Natural killer cell (primary cell): Measurements from ENCODE around the gene DEFB112. TPM values are rescaled to one million over a fixed set of nuclear protein-coding genes. Genes with fewer than 3 reads are reported as not detected.

Experiments
- ATAC-seq, 3 donors: fragments of 150-1000 bp in 2 of 3; fragments of 200-7000 bp in 1 of 3; cut with Tn5 transposase; 1 replicate in 1 of 3; 2 replicates in 2 of 3; pipeline ENCODE4 v1.10.0; 2021; ENCODE audit warnings: mild to moderate bottlenecking in 2 of 3, moderate library complexity in 2 of 3
- DNase-seq, 2 donors: peaks; one replicate each; pipeline versions ENCODE4 v3.0.0 to v3.0.0-alpha.2; 2013 to 2021; ENCODE audit warnings: mixed read lengths in 1 of 2
- H3K27ac ChIP-seq: one replicate; pipeline ENCODE4 v1.5.1; 2013; ENCODE audit warnings: mild to moderate bottlenecking, low read length
- H3K27me3 ChIP-seq: one replicate; pipeline ENCODE4 v1.6.1; 2013; ENCODE audit warnings: low read length; ENCODE audit not compliant: control insufficient read depth, insufficient read depth
- H3K36me3 ChIP-seq: one replicate; pipeline ENCODE4 v1.6.1; 2013; ENCODE audit warnings: low read length; ENCODE audit not compliant: control insufficient read depth, insufficient read depth
- H3K4me1 ChIP-seq: one replicate; pipeline ENCODE4 v1.6.1; 2013; ENCODE audit warnings: low read length; ENCODE audit not compliant: control insufficient read depth, insufficient read depth
- H3K4me3 ChIP-seq: one replicate; pipeline ENCODE4 v1.5.1; 2013; ENCODE audit warnings: low read length
- H3K9me3 ChIP-seq: one replicate; pipeline ENCODE4 v1.6.1; 2013; ENCODE audit warnings: low read length; ENCODE audit not compliant: control insufficient read depth, insufficient read depth
- H3K27ac Mint-ChIP-seq, 2 donors: one replicate each; pipeline ENCODE4 v1.8.0; 2022; ENCODE audit warnings: mild to moderate bottlenecking in 2 of 2, mixed read lengths in 2 of 2, moderate library complexity in 1 of 2
- H3K27me3 Mint-ChIP-seq, 2 donors: one replicate each; pipeline ENCODE4 v1.8.0; 2022; ENCODE audit warnings: low read depth in 2 of 2, mixed read lengths in 2 of 2
- H3K36me3 Mint-ChIP-seq: one replicate; pipeline ENCODE4 v1.8.0; 2022; ENCODE audit warnings: mixed read lengths
- H3K4me1 Mint-ChIP-seq, 2 donors: one replicate each; pipeline ENCODE4 v1.8.0; 2022; ENCODE audit warnings: mixed read lengths in 2 of 2
- H3K4me3 Mint-ChIP-seq: one replicate; pipeline ENCODE4 v1.8.0; 2022; ENCODE audit warnings: mild to moderate bottlenecking, moderate library complexity, mixed read lengths
- H3K9me3 Mint-ChIP-seq, 2 donors: one replicate each; pipeline ENCODE4 v1.8.0; 2022; ENCODE audit warnings: mixed read lengths in 2 of 2
- CTCF ChIP-seq: fragments of 200-600 bp; IDR thresholded peaks from one replicate; pipeline ENCODE4 v1.8.0; 2022; ENCODE audit warnings: antibody characterized with exemption
- WGBS: methylation state at CpG from one replicate; pipeline ENCODE4 v1.1.7; 2013; ENCODE audit warnings: missing lambda C conversion rate; ENCODE audit not compliant: insufficient coverage; 5-methylcytosine and 5-hydroxymethylcytosine counted together
- intact Hi-C: fragments of 100-400 bp; cut with micrococcal nuclease; formaldehyde crosslinking; loops from one replicate; pipeline ENCODE4 v1.14.2; 2022
- total RNA-seq, 4 donors: library from RNA; stranded (reverse); fragments of 120-200 nt in 1 of 4; gene quantifications; one replicate each; pipeline versions ENCODE4 v1.2.3 to v1.2.4, GENCODE V29; 2013 to 2022

Gene DEFB112
- total RNA-seq, 3 donors from 2014 or later (not counting 1 experiment from before 2014, with no cell fraction given) = not detected

GRCh38 chr6:50096296-50096695 lies 46.6 kb upstream of the DEFB112 start:
- ATAC-seq = no peak
- H3K9me3 Mint-ChIP-seq = peaks cover 2 to 6% of the 10 kb centered on the region in 2 donors
- Histone ChIP-seq H3K27me3 (no peaks in the 10 kb centered on the region), H3K4me1 (no peaks in the 10 kb centered on the region), H3K9me3 (no peaks in the 10 kb centered on the region), H3K4me3 (no peak overlapping the region), H3K36me3 (no peaks in the 10 kb centered on the region), H3K27ac (no peak overlapping the region)
- H3K27me3 Mint-ChIP-seq = no peaks in the 10 kb centered on the region
- H3K4me3 Mint-ChIP-seq = no peak overlapping the region
- no peak overlapping the region for H3K27ac Mint-ChIP-seq
- DNase-seq = no peak
- H3K4me1 Mint-ChIP-seq = no peaks in the 10 kb centered on the region
- no peaks in the 10 kb centered on the region for H3K36me3 Mint-ChIP-seq
- no peak for TF ChIP-seq CTCF
- intact Hi-C loops = no loop called here

GRCh38 chr6:50093938-50094272 lies 44.2 kb upstream of the DEFB112 start:
- ATAC-seq (no peak), DNase-seq (no peak)
- no peaks in the 10 kb centered on the region for H3K9me3 ChIP-seq
- Mint-ChIP-seq H3K9me3 (peaks cover 5 to 6% of the 10 kb centered on the region in 2 donors), H3K27me3 (no peaks in the 10 kb centered on the region), H3K27ac (no peak overlapping the region), H3K36me3 (no peaks in the 10 kb centered on the region), H3K4me3 (no peak overlapping the region), H3K4me1 (no peaks in the 10 kb centered on the region)
- no peak overlapping the region for H3K4me3 ChIP-seq
- intact Hi-C loops = no loop called here
- no peak for TF ChIP-seq CTCF
- H3K27me3 ChIP-seq = no peaks in the 10 kb centered on the region
- no peaks in the 10 kb centered on the region for H3K36me3 ChIP-seq
- no peaks in the 10 kb centered on the region for H3K4me1 ChIP-seq
- no peak overlapping the region for H3K27ac ChIP-seq
- no CpG with 5 or more reads among the region's 1 CpG for WGBS

DNA sequence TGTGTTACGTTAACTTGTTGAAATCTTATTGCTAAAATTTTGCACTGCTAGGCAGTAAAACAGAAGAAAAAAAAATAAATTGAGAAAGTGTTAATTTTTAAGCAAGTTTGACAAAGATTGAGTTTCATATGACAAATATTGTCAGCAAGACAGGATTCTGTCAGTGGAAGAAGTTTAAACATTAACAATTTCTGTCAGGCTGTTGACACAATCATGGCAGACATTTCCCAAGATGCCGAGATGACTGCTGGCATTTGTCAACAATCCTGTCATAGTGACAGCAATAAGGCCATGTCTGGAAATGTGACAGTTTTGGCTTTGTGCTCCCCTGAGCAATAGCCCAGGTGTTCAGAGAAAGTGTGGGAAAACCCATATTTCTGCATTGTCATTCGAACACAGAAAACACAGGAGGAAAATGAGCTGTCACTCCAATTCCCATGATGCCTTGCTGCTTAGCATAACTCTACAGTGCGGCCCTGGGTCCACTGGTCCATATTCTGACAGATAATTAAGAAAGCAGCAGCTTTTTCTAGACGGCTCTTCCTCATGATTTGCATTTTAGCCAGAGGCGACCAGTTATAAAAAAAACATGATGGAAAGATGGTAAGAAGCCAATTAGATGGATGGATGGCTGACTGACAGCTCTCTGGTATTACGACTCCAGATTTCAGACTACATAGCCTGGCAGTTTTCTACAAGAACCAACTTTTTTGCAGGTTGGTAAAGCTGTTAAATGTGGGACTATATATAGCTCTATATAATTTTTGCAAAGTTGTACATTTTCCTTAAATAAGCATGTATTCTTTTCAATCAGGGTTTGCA lies 43.6 kb upstream of the DEFB112 start:
- H3K36me3 Mint-ChIP-seq = no peaks in the 10 kb centered on the region

More for the DNA sequence above, 43.6 kb upstream of the DEFB112 start:
- Histone ChIP-seq H3K27ac (no peak overlapping the region), H3K36me3 (no peaks in the 10 kb centered on the region), H3K9me3 (no peaks in the 10 kb centered on the region), H3K4me1 (no peaks in the 10 kb centered on the region), H3K27me3 (no peaks in the 10 kb centered on the region), H3K4me3 (no peak overlapping the region)
- 82% methylated on average over 7 of the region's 7 CpGs for WGBS
- Mint-ChIP-seq H3K27ac (no peak overlapping the region), H3K27me3 (no peaks in the 10 kb centered on the region), H3K4me1 (no peaks in the 10 kb centered on the region), H3K4me3 (no peak overlapping the region), H3K9me3 (peaks cover 5 to 6% of the 10 kb centered on the region in 2 donors)
- TF ChIP-seq CTCF = no peak
- no peak for DNase-seq
- ATAC-seq = no peak
- intact Hi-C loops = no loop called here
